KMS-11 (cell line): ENCODE data around the gene ZNRF3.

Experiments
- H2AFZ ChIP-seq: fragments of 200-600 bp; sonication (generic); 2 replicates; pipeline ENCODE4 v1.6.1; 2016; ENCODE audit warnings: antibody characterized with exemption, mixed run types, low read depth
- H3K27ac ChIP-seq: fragments of 200-600 bp; sonication (generic); 2 replicates; pipeline ENCODE4 v1.6.1; 2016; ENCODE audit warnings: mild to moderate bottlenecking, mixed run types
- H3K27me3 ChIP-seq: fragments of 200-600 bp; sonication (generic); 2 replicates; pipeline ENCODE4 v1.6.1; 2017; ENCODE audit warnings: mild to moderate bottlenecking, low read depth, mixed run types, moderate library complexity; ENCODE audit not compliant: insufficient read depth
- H3K36me3 ChIP-seq: fragments of 200-600 bp; sonication (generic); 2 replicates; pipeline ENCODE4 v1.6.1; 2017; ENCODE audit warnings: mild to moderate bottlenecking, mixed run types; ENCODE audit not compliant: insufficient read depth
- H3K4me1 ChIP-seq: fragments of 200-600 bp; sonication (generic); 2 replicates; pipeline ENCODE4 v1.6.1; 2016; ENCODE audit warnings: mild to moderate bottlenecking, low read depth, mixed run types; ENCODE audit not compliant: poor library complexity, severe bottlenecking
- H3K4me2 ChIP-seq: fragments of 200-600 bp; sonication (generic); 2 replicates; pipeline ENCODE4 v1.7.0; 2016; ENCODE audit warnings: mild to moderate bottlenecking, mixed run types
- H3K4me3 ChIP-seq: fragments of 200-600 bp; sonication (generic); IDR thresholded peaks from 2 replicates; pipeline ENCODE4 v1.6.1; 2017; ENCODE audit warnings: low read depth, low read length, mixed read lengths; ENCODE audit not compliant: insufficient read depth
- H3K79me2 ChIP-seq: fragments of 200-600 bp; sonication (generic); 2 replicates; pipeline ENCODE4 v1.6.1; 2016; ENCODE audit warnings: low read depth, mixed run types; ENCODE audit not compliant: insufficient read depth
- H3K9ac ChIP-seq: fragments of 200-600 bp; sonication (generic); 2 replicates; pipeline ENCODE4 v1.6.1; 2016; ENCODE audit warnings: mild to moderate bottlenecking, mixed run types
- H4K20me1 ChIP-seq: fragments of 200-600 bp; sonication (generic); 2 replicates; pipeline ENCODE4 v1.6.1; 2016; ENCODE audit warnings: mild to moderate bottlenecking, mixed run types; ENCODE audit not compliant: insufficient read depth
- TF ChIP-seq, protein P1 (sequence below): fragments of 200-600 bp; sonication (generic); conservative IDR thresholded peaks from 2 replicates; pipeline ENCODE4 v1.6.1; 2017; ENCODE audit warnings: low read depth, mild to moderate bottlenecking, antibody characterized with exemption, low read length, moderate library complexity, mixed read lengths

Gene ZNRF3

DNA sequence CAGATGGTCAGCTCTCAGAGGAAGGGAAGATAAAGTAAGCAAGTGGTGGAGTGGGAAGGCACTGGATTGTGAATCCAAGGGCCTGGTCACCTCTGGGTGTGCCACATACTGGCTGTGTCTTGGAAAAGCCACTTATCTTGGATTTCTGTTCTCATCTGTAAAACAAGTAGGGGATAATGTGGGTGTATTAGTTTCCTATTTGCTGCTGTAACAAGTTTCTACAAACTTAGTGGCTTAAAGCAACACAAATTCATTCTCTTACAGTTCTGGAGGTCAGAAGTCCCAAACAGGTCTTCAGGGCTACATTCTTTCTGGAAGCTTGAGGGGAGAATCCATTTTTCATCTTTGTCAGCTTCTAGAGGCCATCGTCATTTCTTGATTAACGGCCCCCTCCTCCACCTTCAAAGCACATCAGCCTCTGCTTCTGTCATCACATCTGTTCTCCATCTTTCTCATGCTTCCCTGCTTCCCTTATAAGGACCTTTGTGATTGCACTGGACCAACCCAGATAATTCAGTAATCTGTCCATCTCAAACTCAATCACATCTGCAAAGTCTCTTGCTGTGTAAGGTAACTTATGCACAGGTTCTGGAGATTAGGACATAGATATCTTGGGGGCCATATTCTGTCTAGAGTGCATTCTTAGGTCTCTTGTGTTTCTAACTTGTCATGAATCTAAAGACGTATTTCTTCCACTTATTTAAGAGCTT lies 102.4 kb downstream of the ZNRF3 start:
- Histone ChIP-seq H3K27ac (no peak overlapping the region), H3K36me3 (no peaks in the 10 kb centered on the region), H3K79me2 (no peaks in the 10 kb centered on the region; the same call in 1 of the 2 replicates), H3K4me2 (no peak overlapping the region), H3K27me3 (no peaks in the 10 kb centered on the region), H3K9ac (no peak overlapping the region), H2AFZ (no peak overlapping the region), H3K4me1 (no peaks in the 10 kb centered on the region), H3K4me3 (no peak overlapping the region), H4K20me1 (no peaks in the 10 kb centered on the region)
- TF ChIP-seq, protein P1, sequence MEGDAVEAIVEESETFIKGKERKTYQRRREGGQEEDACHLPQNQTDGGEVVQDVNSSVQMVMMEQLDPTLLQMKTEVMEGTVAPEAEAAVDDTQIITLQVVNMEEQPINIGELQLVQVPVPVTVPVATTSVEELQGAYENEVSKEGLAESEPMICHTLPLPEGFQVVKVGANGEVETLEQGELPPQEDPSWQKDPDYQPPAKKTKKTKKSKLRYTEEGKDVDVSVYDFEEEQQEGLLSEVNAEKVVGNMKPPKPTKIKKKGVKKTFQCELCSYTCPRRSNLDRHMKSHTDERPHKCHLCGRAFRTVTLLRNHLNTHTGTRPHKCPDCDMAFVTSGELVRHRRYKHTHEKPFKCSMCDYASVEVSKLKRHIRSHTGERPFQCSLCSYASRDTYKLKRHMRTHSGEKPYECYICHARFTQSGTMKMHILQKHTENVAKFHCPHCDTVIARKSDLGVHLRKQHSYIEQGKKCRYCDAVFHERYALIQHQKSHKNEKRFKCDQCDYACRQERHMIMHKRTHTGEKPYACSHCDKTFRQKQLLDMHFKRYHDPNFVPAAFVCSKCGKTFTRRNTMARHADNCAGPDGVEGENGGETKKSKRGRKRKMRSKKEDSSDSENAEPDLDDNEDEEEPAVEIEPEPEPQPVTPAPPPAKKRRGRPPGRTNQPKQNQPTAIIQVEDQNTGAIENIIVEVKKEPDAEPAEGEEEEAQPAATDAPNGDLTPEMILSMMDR, result no peak

DNA sequence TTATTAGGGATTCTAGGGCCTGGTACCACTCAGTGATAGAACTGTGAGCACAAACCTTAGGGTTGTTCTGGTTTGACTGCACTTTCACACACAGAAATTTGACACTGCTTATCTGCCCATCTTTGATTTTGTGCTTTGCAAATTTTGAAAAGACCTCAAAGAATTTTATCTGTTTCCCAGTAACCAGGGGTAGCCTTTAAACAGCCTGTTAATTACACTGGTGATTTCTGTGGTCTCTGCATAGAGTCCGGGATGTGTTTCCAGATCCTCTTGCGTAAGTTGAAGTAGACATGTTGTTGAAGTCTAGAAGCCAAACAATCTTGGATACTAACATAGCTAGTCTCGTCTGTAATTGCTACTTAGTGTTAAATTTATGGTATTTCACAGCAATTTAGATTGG lies 103.0 kb downstream of the ZNRF3 start:
- Histone ChIP-seq H3K9ac (no peak overlapping the region), H3K27me3 (no peaks in the 10 kb centered on the region), H4K20me1 (no peaks in the 10 kb centered on the region), H3K4me3 (no peak overlapping the region), H3K4me2 (no peak overlapping the region), H3K79me2 (no peaks in the 10 kb centered on the region; the same call in 1 of the 2 replicates), H2AFZ (no peak overlapping the region), H3K36me3 (no peaks in the 10 kb centered on the region), H3K27ac (no peak overlapping the region), H3K4me1 (no peaks in the 10 kb centered on the region)
- TF ChIP-seq, protein P1, result no peak

GRCh38 chr22:28988457-28988856 lies 105.1 kb downstream of the ZNRF3 start:
- H3K36me3 ChIP-seq, result no peaks in the 10 kb centered on the region
- no peaks in the 10 kb centered on the region for H3K4me1 ChIP-seq
- H3K4me2 ChIP-seq, result no peak overlapping the region
- no peak overlapping the region for H3K9ac ChIP-seq
- H3K79me2 ChIP-seq, result no peaks in the 10 kb centered on the region; the same call in 1 of the 2 replicates
- no peaks in the 10 kb centered on the region for H4K20me1 ChIP-seq
- no peak overlapping the region for H2AFZ ChIP-seq
- no peak overlapping the region for H3K4me3 ChIP-seq
- H3K27me3 ChIP-seq, result no peaks in the 10 kb centered on the region
- TF ChIP-seq, protein P1, result no peak
- no peak overlapping the region for H3K27ac ChIP-seq

DNA sequence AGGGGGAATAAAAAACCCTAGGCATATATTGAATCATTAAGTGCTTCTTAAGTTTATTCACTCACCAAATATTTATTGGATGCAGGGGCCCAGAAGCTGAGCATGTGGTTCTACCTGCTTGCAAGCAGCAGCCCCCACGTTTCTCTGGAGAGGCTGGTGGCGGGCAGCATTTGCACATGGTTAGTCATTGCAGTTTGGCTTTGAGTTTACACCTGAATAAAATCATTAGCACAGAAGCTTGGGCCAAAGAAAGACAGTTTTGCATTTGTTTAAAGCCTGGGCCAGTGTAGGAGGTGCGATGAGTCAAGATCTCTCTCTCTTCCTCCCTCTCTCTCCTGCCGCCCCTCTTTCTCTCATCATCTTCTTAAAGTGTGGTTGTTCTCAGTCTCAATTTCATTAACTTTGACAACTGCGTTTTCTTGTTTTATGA lies 105.7 kb downstream of the ZNRF3 start:
- H3K27ac ChIP-seq, result no peak overlapping the region
- H3K9ac ChIP-seq, result no peak overlapping the region

More for the DNA sequence above, 105.7 kb downstream of the ZNRF3 start:
- TF ChIP-seq, protein P1, result no peak
- no peaks in the 10 kb centered on the region for H3K4me1 ChIP-seq
- no peaks in the 10 kb centered on the region for H4K20me1 ChIP-seq
- H3K79me2 ChIP-seq, result no peaks in the 10 kb centered on the region
- H3K27me3 ChIP-seq, result no peaks in the 10 kb centered on the region
- no peak overlapping the region for H3K4me3 ChIP-seq
- H3K36me3 ChIP-seq, result no peaks in the 10 kb centered on the region
- H2AFZ ChIP-seq, result no peak overlapping the region
- no peak overlapping the region for H3K4me2 ChIP-seq
